DMS153 (cell line): Measurements from ENCODE around the gene TM9SF4.

Experiments used
- DNase-seq: peaks from one replicate; lab custom pipeline; 2025; lab: John Stamatoyannopoulos, UW

Gene TM9SF4

DNA sequence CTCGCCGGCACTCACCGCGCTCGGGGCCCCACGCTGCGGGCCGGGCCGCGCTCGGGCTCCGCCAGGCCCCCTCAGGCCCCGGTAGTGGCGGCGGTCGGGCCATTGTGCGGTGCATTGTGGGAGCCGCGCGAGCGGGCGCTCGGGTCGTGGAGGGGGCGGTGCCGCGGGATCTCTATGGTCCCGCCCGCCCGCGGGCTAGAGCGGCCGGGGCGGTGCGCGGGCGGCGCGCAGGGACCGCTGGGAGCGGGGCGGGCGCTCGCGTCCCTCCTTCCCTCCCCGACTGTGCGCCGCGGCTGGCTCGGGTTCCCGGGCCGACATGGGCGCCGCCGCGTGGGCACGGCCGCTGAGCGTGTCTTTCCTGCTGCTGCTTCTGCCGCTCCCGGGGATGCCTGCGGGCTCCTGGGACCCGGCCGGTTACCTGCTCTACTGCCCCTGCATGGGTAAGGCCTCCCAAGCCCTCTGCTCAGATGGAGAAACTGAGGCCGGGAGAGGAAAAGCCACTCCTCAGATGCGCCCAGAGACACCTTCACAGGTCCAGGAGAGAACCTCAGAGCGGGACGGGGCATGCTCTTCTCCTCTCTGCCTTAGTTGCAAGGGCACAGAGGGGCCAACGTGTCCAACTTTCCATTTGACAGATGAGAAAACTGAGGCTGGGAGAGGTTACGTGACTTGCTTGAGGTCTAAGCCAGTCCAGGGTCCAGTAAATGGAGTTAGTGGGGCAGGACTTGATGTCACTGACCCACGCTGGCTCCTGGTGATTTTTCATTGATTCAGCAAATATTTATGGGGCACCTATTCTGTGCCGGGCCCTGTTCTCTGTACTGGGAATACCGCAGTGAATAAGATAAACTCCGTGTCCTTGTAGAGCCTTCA, 98.3 kb downstream of the TM9SF4 start, which contains the start of the genes PLAGL2 and POFUT1:
PLAGL2 (minus strand) TSS at position 118 of the 873 bp plus-strand sequence. CDS start 5,565 bp downstream, outside the sequence.
POFUT1 (plus strand) TSS at position 255 of the 873 bp plus-strand sequence; CDS start at position 317, 62 bp downstream.
- DNase-seq: peak; percentile 62

DNA sequence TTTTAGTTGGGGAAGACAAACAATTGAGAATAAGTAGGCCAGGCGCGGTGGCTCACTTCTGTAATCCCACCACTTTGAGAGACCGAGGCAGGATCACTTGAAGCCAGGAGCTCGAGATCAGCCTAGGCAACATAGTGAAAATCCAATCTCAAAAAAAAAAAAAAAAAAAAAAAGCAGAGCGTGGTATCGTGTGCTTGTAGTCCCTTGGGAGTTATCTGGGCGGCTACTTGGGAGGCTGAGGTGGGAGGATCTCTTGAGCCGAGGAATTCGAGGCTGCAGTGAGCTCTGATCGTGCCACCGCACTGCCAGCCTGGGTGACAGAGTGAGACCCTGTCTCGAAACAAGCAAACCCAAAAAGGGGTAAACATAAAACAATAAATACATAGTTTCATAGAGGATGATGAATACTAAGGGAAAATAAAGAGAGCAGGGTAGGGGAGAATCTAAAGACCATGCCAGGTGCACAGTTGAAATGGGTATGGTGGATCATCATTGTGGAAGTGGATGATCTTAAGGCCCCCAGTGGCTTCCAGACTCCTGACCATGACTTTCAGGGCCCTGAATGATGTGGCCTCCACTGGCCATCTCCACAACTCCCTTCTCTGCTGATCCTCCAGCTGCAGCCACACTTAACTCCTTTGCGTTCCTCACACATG, 99.1 kb downstream of the TM9SF4 start:
- DNase-seq: no peak

DNA sequence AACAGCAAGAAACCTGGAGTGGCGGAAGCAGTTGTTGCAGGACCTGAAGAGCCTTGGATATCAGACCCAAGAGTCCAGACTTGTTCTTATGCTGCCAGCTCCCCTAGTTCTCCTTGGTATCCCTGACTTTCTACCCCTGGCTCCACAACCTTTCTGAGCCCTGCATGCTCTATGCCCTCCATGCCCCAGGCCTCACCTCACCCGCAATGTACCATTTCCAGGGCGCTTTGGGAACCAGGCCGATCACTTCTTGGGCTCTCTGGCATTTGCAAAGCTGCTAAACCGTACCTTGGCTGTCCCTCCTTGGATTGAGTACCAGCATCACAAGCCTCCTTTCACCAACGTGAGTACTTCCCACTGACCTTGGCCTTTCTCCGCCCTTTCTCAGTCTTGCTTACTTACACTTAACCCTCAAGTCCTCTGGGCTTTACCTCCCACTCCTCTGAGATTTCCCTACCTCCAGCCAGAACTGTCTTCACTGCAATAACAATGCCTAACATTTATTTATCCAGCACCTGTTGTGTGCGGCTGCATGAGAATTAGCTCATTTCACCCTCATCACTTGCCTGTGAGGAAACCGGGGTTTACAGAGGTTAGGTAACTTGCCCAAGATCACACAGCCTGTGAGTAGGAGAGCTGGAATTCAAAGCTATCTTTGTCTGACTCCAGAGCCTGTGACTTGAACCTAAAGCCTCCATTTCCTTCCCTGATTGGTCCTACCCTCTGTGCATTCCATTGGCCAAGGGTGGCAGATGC, 100.5 kb downstream of the TM9SF4 start:
- DNase-seq: no peak

DNA sequence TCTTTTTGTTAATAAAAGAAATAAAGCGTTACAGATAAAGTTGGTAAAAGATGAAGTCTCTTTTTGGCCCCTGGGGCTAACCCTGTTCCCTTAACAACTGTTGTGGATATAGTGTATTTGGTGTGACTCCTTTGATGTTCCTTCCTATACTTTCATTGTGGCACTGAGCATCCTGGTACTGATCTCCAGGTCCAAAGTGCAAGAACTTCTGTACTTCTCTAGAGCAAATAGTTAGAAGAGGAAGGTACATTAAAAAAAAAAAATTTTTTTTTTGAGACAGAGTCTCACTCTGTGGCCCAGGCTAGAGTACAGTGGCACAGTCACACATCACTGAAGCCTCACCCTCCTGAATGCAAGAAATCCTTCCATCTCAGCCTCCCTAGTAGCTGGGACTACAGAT, 104.4 kb downstream of the TM9SF4 start:
- DNase-seq: no peak

DNA sequence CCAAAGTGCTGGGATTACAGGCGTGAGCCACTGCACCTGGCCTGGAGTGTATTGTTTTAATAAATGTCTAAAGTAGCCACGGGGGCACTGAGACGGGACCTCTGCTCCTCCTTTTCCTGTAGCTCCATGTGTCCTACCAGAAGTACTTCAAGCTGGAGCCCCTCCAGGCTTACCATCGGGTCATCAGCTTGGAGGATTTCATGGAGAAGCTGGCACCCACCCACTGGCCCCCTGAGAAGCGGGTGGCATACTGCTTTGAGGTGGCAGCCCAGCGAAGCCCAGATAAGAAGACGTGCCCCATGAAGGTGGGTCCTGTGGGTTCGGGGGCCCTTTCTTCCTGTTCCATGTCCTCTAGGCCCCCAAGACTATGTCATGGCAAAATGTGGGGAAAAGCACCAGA, 105.6 kb downstream of the TM9SF4 start:
- DNase-seq: no peak

GRCh38 chr20:32215729-32216128, 106.2 kb downstream of the TM9SF4 start:
- no peak for DNase-seq

DNA sequence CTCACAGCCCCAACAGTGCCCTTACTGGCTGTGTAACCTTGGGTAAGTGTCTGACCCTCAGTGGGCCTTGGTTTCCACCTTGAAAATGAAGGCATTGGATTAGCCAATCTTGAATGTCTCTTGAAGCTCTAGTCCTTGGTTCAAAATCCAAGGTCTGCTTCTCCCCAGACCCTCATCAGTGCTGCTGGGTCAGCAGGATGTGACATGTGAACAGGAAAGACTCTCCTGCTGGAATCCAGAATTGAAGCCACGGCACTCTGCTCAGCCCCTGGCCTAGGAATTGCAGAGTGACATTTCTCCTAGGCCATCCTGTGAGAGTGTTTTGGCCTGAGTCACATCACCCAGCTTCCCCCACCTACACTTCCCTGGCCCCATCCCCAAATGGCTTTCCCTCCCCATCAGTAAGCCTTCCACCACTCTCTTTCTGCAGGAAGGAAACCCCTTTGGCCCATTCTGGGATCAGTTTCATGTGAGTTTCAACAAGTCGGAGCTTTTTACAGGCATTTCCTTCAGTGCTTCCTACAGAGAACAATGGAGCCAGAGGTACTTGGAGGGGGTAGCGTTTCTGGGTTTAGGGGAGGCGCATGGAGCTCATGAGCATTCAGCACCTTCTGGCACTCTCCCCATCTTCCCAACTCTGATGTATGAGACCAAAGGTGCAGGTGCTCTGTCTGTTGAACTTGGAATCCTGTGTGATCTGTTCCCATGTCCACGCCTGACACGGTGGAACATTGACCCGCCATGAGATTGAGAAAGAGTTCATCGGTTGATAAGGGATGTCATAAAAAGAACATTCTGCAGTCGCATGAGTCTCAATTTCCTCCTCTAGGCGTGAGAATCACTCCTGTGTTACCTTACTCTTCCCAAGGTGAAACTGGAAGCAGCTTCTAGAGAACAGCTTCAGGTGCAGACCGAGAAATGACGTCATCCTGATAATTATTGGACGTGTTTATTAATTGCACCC, 106.9 kb downstream of the TM9SF4 start:
- DNase-seq: no peak
